ENCODE results near the gene COBLL1. TPM values are rescaled to one million over a fixed set of nuclear protein-coding genes. Genes with fewer than 3 reads are reported as not detected.
"Not testable (repeated sequence)": the region's sequence is repeated elsewhere in the genome, so short reads cannot be mapped to it uniquely, and the experiment has no call there.

Gene COBLL1
- total and polyA plus RNA-seq, 5 experiments from 2014 or later, result 0.16 to 5.6 (median 4.2) TPM; not detected in 2

GRCh38 chr2:164766954-164767320, 74.7 kb downstream of the COBLL1 start:
- ATAC-seq (no peak), DNase-seq (no peak)
- H3K27ac Mint-ChIP-seq, result no peak overlapping the region
- peaks cover 0 to 1% (median 0%) of the 10 kb centered on the region in 4 donors for H3K4me1 Mint-ChIP-seq
- no peak overlapping the region for H3K4me3 Mint-ChIP-seq
- H3K9me3 Mint-ChIP-seq, result no peaks in the 10 kb centered on the region
- H3K36me3 Mint-ChIP-seq, result no peaks in the 10 kb centered on the region
- H3K27me3 Mint-ChIP-seq, result no peaks in the 10 kb centered on the region
- POLR2A ChIA-PET, result no interaction called here

- Mint-ChIP-seq H3K9me3 (peaks cover 0 to 1% (median 0%) of the 10 kb centered on the region in 9 donors), H3K4me1 (peaks cover 0 to 7% (median 0%) of the 10 kb centered on the region in 4 donors), H3K27ac (no peak overlapping the region), H3K4me3 (no peak overlapping the region), H3K36me3 (no peaks in the 10 kb centered on the region), H3K27me3 (no peaks in the 10 kb centered on the region)
- POLR2A ChIA-PET, result no interaction called here
- no peak for DNase-seq
- no peak for ATAC-seq
Observed at GRCh38 chr2:164766216-164766953, 75.2 kb downstream of the COBLL1 start.

- H3K4me1 Mint-ChIP-seq, result peaks cover 0 to 18% (median 0%) of the 10 kb centered on the region in 4 donors
Observed at GRCh38 chr2:164764996-164765395, 76.6 kb downstream of the COBLL1 start.

DNA sequence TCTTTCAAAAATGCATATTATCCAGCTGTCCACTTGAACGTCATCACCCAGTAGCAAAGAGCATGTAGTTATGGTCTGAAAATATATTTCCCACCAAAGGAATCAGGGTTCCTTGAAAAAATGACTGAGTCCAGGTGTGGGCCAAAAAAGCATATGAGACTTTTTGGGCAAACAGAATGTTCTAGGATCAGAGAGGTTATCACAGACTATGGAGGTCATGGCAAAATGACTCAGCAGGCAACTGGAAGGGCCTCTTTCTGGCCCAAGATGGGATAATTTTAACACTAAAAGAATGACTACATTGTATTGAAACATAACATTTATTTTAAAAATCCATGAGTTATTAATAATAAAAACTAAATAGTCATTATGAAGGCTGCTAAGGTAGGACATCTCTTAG, 77.1 kb downstream of the COBLL1 start:
- peaks cover 0 to 20% (median 0%) of the 10 kb centered on the region in 4 donors for H3K4me1 Mint-ChIP-seq
- DNase-seq, result no peak
- ATAC-seq, result no peak
- POLR2A ChIA-PET, result no interaction called here
- H3K27ac Mint-ChIP-seq, result no peak overlapping the region
- H3K36me3 Mint-ChIP-seq, result no peaks in the 10 kb centered on the region
- no peak overlapping the region for H3K4me3 Mint-ChIP-seq
- H3K9me3 Mint-ChIP-seq, result peaks cover 0 to 1% (median 0%) of the 10 kb centered on the region in 9 donors
- H3K27me3 Mint-ChIP-seq, result no peaks in the 10 kb centered on the region

More at GRCh38 chr2:164764996-164765395, 76.6 kb downstream of the COBLL1 start:
- POLR2A ChIA-PET, result no interaction called here
- no peak for DNase-seq
- Mint-ChIP-seq H3K27me3 (no peaks in the 10 kb centered on the region), H3K4me3 (no peak overlapping the region), H3K9me3 (peaks cover 0 to 1% (median 0%) of the 10 kb centered on the region in 9 donors), H3K36me3 (no peaks in the 10 kb centered on the region), H3K27ac (no peak overlapping the region)
- no peak for ATAC-seq

DNA sequence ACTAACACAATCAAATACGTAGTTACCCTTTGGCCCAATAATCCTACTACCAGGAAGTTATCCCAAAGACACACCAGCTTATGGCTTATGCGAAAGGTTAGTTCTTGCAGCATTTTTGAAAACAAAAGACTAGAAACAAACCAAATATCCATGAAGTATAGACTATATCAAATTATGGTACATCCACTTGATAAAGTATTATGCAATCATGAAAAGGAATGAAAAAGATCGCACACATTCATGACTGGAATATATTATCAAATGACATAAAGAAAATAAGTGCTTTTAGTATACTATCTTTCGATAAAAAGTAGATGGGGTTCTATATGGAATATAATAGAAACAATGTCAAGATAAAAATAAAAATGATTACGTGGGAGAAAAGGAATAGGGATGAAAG, 78.2 kb downstream of the COBLL1 start:
- POLR2A ChIA-PET, result no interaction called here
- H3K27me3 Mint-ChIP-seq, result no peaks in the 10 kb centered on the region
- H3K4me3 Mint-ChIP-seq, result no peak overlapping the region
- H3K27ac Mint-ChIP-seq, result no peak overlapping the region
- peaks cover 0 to 20% (median 0%) of the 10 kb centered on the region in 4 donors for H3K4me1 Mint-ChIP-seq
- H3K9me3 Mint-ChIP-seq, result peaks cover 0 to 1% (median 0%) of the 10 kb centered on the region in 9 donors
- DNase-seq (no peak), ATAC-seq (no peak)
- H3K36me3 Mint-ChIP-seq, result no peaks in the 10 kb centered on the region

- no peak overlapping the region for H3K4me3 Mint-ChIP-seq
- peaks cover 0 to 25% (median 0%) of the 10 kb centered on the region in 4 donors for H3K4me1 Mint-ChIP-seq
- H3K27me3 Mint-ChIP-seq, result no peaks in the 10 kb centered on the region
- H3K9me3 Mint-ChIP-seq, result peaks cover 0 to 1% (median 0%) of the 10 kb centered on the region in 9 donors
- ATAC-seq (no peak), DNase-seq (no peak)
- H3K36me3 Mint-ChIP-seq, result no peaks in the 10 kb centered on the region
- POLR2A ChIA-PET, result no interaction called here
- H3K27ac Mint-ChIP-seq, result peak overlapping the region in 1 of 10 donors; percentile 55
Observed at GRCh38 chr2:164761737-164762460, 79.7 kb downstream of the COBLL1 start.

- POLR2A ChIA-PET, H3K27me3 Mint-ChIP-seq, H3K9me3 Mint-ChIP-seq, H3K36me3 Mint-ChIP-seq: not testable (repeated sequence)
- ATAC-seq (peak in 1 of 2 donors; percentile 58), DNase-seq (peak in 1 of 10 donors; percentile 17)
- Mint-ChIP-seq H3K4me3 (peak overlapping the region in 1 of 10 donors; percentile 52), H3K27ac (peak overlapping the region in 1 of 10 donors; percentile 55), H3K4me1 (peaks cover 0 to 25% (median 0%) of the 10 kb centered on the region in 4 donors)
Observed at GRCh38 chr2:164761201-164761600, 80.4 kb downstream of the COBLL1 start.

DNA sequence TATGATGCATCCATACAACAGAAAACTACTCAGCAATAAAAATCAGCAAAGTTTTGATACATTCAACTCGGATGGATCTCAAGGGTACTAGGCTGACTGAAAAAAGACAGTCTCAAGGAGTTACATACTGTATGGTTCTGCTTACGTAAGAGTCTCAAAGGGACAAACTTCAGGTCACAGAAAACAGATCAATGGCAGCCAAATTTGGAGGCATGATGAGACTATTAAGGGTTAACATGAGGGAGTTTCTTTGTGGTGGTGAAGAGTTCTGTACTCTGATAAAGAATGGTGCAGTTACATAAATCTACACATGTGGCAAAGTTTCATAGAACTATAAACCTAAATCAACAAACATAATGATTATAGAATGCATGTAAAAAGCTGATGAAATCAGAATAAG, 81.4 kb downstream of the COBLL1 start:
- POLR2A ChIA-PET, result no interaction called here
- Mint-ChIP-seq H3K27me3 (no peaks in the 10 kb centered on the region), H3K9me3 (peaks cover 0 to 1% (median 0%) of the 10 kb centered on the region in 9 donors), H3K4me1 (peaks cover 0 to 25% (median 0%) of the 10 kb centered on the region in 4 donors), H3K36me3 (no peaks in the 10 kb centered on the region), H3K27ac (no peak overlapping the region), H3K4me3 (peak overlapping the region in 1 of 10 donors; percentile 16)
- DNase-seq (no peak), ATAC-seq (no peak)

DNA sequence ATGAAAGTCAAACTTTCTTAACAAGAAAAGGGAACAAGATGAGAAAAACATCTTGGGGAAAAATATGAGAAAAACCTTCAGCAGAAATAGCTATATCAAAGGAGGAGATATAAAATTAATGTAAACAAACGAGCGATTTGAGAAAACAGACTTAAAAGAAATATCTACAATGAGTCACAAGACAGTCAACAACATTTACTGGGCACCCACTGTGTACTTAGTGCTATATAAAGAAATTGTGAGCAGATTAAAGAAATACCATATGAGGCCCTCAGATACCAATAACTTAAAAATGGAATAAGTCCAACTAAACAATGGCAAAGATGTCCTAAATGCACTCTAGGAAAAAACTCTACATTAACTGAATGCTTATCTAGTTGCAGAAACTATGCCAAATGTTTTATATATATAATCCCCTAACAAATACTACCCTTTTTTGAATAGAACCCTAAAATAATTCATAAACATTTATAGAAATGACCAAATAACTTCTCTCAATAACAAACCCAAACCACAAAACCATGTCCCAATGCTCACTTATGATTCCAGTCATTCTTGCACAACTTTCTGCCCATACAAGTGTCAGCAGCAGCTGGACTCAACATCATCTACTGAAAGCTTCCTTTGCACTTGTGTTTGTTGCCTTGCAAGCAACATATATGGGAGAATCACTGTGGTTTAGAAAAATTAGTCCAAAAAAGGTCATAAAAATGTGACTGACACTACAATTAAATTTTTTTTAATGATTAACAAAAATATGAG, 83.5 kb downstream of the COBLL1 start:
- POLR2A ChIA-PET, result no interaction called here

GRCh38 chr2:164756773-164757172, 84.8 kb downstream of the COBLL1 start:
- POLR2A ChIA-PET, result no interaction called here
- no peaks in the 10 kb centered on the region for H3K36me3 Mint-ChIP-seq
- H3K27me3 Mint-ChIP-seq, result peaks cover 0 to 1% (median 0%) of the 10 kb centered on the region in 5 donors

More for the DNA sequence above, 83.5 kb downstream of the COBLL1 start:
- Mint-ChIP-seq H3K27me3 (peaks cover 0 to 1% (median 0%) of the 10 kb centered on the region in 5 donors), H3K9me3 (peaks cover 0 to 3% (median 0%) of the 10 kb centered on the region in 9 donors), H3K4me3 (peak overlapping the region in 1 of 10 donors; percentile 5), H3K4me1 (peaks cover 0 to 25% (median 0%) of the 10 kb centered on the region in 4 donors), H3K36me3 (no peaks in the 10 kb centered on the region), H3K27ac (no peak overlapping the region)
- DNase-seq, result no peak
- no peak for ATAC-seq

GRCh38 chr2:164755952-164756351, 85.7 kb downstream of the COBLL1 start:
- H3K4me1 Mint-ChIP-seq, result peaks cover 0 to 15% (median 0%) of the 10 kb centered on the region in 4 donors
- peaks cover 0 to 3% (median 0%) of the 10 kb centered on the region in 9 donors for H3K9me3 Mint-ChIP-seq
- no peak overlapping the region for H3K4me3 Mint-ChIP-seq
- no peak overlapping the region for H3K27ac Mint-ChIP-seq
- DNase-seq, result no peak
- H3K27me3 Mint-ChIP-seq, result peaks cover 0 to 1% (median 0%) of the 10 kb centered on the region in 5 donors
- ATAC-seq, result no peak
- POLR2A ChIA-PET, result no interaction called here
- H3K36me3 Mint-ChIP-seq, result no peaks in the 10 kb centered on the region

More at GRCh38 chr2:164756773-164757172, 84.8 kb downstream of the COBLL1 start:
- peaks cover 0 to 22% (median 0%) of the 10 kb centered on the region in 4 donors for H3K4me1 Mint-ChIP-seq
- H3K9me3 Mint-ChIP-seq, result peaks cover 0 to 3% (median 0%) of the 10 kb centered on the region in 9 donors
- ATAC-seq (no peak), DNase-seq (no peak)
- H3K27ac Mint-ChIP-seq, result no peak overlapping the region
- H3K4me3 Mint-ChIP-seq, result no peak overlapping the region

GRCh38 chr2:164754157-164755093, 87.2 kb downstream of the COBLL1 start:
- DNase-seq (no peak), ATAC-seq (no peak)
- POLR2A ChIA-PET, result no interaction called here
- Mint-ChIP-seq H3K4me1 (peaks cover 0 to 8% (median 0%) of the 10 kb centered on the region in 4 donors), H3K9me3 (peaks cover 0 to 3% (median 0%) of the 10 kb centered on the region in 9 donors), H3K36me3 (no peaks in the 10 kb centered on the region), H3K27ac (no peak overlapping the region), H3K27me3 (peaks cover 0 to 7% (median 0%) of the 10 kb centered on the region in 5 donors), H3K4me3 (no peak overlapping the region)
